H1 (cell line): ENCODE measurements around the gene ASH1L. TPM values are rescaled to one million over a fixed set of nuclear protein-coding genes. Genes with fewer than 3 reads are reported as not detected.

Source experiments
- BACH1 ChIP-seq: IDR thresholded peaks from 2 replicates; pipeline ENCODE4 v1.6.1; 2012; ENCODE audit warnings: low read length, improper control_type of control experiment
- CBX8 ChIP-seq: fragments of 300-800, 300-1000 bp; sonication (generic); IDR thresholded peaks from 2 replicates; pipeline ENCODE4 v1.7.1; 2016; ENCODE audit warnings: low read depth, low read length, borderline replicate concordance
- CHD1 ChIP-seq: IDR thresholded peaks from 2 replicates; pipeline ENCODE4 v1.6.1; 2012; ENCODE audit warnings: low read depth, low read length, improper control_type of control experiment
- CREB1 ChIP-seq: IDR thresholded peaks from 2 replicates; pipeline ENCODE4 v1.6.1; 2012; ENCODE audit warnings: inconsistent platforms
- EGR1 ChIP-seq: IDR thresholded peaks from 2 replicates; pipeline ENCODE4 v1.6.1; 2011; ENCODE audit warnings: low read depth, low read length, borderline replicate concordance
- GABPA ChIP-seq: IDR thresholded peaks from 2 replicates; pipeline ENCODE4 v1.6.1; 2011; ENCODE audit warnings: mild to moderate bottlenecking, low read length, moderate library complexity, borderline replicate concordance; ENCODE audit not compliant: insufficient read depth
- RBBP5 ChIP-seq: IDR thresholded peaks from 2 replicates; pipeline ENCODE4 v1.7.1; 2012; ENCODE audit warnings: low read depth, mild to moderate bottlenecking, inconsistent platforms, low read length, moderate library complexity, borderline replicate concordance
- RXRA ChIP-seq: IDR thresholded peaks from 2 replicates; pipeline ENCODE4 v1.6.1; 2011; ENCODE audit warnings: low read depth, mild to moderate bottlenecking, low read length, moderate library complexity; ENCODE audit not compliant: insufficient read depth
- SIX5 ChIP-seq: IDR thresholded peaks from 2 replicates; pipeline ENCODE4 v1.6.1; 2011; ENCODE audit warnings: mild to moderate bottlenecking, low read depth, low read length
- SP4 ChIP-seq: IDR thresholded peaks from 2 replicates; pipeline ENCODE4 v1.6.1; 2012; ENCODE audit warnings: low read length, inconsistent platforms
- TAF1 ChIP-seq: IDR thresholded peaks from 2 replicates; pipeline ENCODE4 v1.6.1; 2011; ENCODE audit warnings: mild to moderate bottlenecking, low read depth, low read length
- TAF7 ChIP-seq: optimal IDR thresholded peaks from 2 replicates; pipeline ENCODE3; 2011; ENCODE audit warnings: low read depth, mild to moderate bottlenecking, inconsistent platforms, low read length, moderate library complexity, borderline replicate concordance
- TEAD4 ChIP-seq: IDR thresholded peaks from 2 replicates; pipeline ENCODE4 v1.6.1; 2012; ENCODE audit warnings: low read depth, low read length, inconsistent platforms, mixed read lengths
- polyA plus RNA-seq, 7 experiments: library from polyadenylated mRNA; depleted of rRNA in 3 of 7; stranded (reverse) in 5 of 7; unstranded in 2 of 7; fragments of >200 nt in 5 of 7; fragments of 200-250 nt in 2 of 7; gene quantifications; 1 replicate in 5 of 7; 2 replicates in 1 of 7; 4 replicates in 1 of 7; pipeline versions ENCODE4 v1.2.1 to v1.2.3, GENCODE V29; 2011 to 2013; ENCODE audit warnings: missing spikeins in 2 of 7, mixed read lengths in 2 of 7
- total RNA-seq: library from RNA; stranded (reverse); fragmentation: NEBNext Ultra II Directional; extraction: Animal tissue kit (Norgen Biotek cat#: 25700); gene quantifications from 2 replicates; pipeline ENCODE4 v1.2.1, GENCODE V29; 2021
- TF ChIP-seq, protein P1 (sequence below): fragments of 300-600 bp; sonication (generic); IDR thresholded peaks from 2 replicates; pipeline ENCODE4 v1.7.1; 2012; ENCODE audit warnings: low read length, moderate library complexity, mild to moderate bottlenecking, inconsistent platforms; ENCODE audit not compliant: insufficient replicate concordance

ASH1L gene
- total and polyA plus RNA-seq, 2 of the 8 experiments (the other 6 are each of a cell fraction or from before 2014, with no cell fraction given), result 7.5 to 27.6 TPM

- TF ChIP-seq, protein P1, sequence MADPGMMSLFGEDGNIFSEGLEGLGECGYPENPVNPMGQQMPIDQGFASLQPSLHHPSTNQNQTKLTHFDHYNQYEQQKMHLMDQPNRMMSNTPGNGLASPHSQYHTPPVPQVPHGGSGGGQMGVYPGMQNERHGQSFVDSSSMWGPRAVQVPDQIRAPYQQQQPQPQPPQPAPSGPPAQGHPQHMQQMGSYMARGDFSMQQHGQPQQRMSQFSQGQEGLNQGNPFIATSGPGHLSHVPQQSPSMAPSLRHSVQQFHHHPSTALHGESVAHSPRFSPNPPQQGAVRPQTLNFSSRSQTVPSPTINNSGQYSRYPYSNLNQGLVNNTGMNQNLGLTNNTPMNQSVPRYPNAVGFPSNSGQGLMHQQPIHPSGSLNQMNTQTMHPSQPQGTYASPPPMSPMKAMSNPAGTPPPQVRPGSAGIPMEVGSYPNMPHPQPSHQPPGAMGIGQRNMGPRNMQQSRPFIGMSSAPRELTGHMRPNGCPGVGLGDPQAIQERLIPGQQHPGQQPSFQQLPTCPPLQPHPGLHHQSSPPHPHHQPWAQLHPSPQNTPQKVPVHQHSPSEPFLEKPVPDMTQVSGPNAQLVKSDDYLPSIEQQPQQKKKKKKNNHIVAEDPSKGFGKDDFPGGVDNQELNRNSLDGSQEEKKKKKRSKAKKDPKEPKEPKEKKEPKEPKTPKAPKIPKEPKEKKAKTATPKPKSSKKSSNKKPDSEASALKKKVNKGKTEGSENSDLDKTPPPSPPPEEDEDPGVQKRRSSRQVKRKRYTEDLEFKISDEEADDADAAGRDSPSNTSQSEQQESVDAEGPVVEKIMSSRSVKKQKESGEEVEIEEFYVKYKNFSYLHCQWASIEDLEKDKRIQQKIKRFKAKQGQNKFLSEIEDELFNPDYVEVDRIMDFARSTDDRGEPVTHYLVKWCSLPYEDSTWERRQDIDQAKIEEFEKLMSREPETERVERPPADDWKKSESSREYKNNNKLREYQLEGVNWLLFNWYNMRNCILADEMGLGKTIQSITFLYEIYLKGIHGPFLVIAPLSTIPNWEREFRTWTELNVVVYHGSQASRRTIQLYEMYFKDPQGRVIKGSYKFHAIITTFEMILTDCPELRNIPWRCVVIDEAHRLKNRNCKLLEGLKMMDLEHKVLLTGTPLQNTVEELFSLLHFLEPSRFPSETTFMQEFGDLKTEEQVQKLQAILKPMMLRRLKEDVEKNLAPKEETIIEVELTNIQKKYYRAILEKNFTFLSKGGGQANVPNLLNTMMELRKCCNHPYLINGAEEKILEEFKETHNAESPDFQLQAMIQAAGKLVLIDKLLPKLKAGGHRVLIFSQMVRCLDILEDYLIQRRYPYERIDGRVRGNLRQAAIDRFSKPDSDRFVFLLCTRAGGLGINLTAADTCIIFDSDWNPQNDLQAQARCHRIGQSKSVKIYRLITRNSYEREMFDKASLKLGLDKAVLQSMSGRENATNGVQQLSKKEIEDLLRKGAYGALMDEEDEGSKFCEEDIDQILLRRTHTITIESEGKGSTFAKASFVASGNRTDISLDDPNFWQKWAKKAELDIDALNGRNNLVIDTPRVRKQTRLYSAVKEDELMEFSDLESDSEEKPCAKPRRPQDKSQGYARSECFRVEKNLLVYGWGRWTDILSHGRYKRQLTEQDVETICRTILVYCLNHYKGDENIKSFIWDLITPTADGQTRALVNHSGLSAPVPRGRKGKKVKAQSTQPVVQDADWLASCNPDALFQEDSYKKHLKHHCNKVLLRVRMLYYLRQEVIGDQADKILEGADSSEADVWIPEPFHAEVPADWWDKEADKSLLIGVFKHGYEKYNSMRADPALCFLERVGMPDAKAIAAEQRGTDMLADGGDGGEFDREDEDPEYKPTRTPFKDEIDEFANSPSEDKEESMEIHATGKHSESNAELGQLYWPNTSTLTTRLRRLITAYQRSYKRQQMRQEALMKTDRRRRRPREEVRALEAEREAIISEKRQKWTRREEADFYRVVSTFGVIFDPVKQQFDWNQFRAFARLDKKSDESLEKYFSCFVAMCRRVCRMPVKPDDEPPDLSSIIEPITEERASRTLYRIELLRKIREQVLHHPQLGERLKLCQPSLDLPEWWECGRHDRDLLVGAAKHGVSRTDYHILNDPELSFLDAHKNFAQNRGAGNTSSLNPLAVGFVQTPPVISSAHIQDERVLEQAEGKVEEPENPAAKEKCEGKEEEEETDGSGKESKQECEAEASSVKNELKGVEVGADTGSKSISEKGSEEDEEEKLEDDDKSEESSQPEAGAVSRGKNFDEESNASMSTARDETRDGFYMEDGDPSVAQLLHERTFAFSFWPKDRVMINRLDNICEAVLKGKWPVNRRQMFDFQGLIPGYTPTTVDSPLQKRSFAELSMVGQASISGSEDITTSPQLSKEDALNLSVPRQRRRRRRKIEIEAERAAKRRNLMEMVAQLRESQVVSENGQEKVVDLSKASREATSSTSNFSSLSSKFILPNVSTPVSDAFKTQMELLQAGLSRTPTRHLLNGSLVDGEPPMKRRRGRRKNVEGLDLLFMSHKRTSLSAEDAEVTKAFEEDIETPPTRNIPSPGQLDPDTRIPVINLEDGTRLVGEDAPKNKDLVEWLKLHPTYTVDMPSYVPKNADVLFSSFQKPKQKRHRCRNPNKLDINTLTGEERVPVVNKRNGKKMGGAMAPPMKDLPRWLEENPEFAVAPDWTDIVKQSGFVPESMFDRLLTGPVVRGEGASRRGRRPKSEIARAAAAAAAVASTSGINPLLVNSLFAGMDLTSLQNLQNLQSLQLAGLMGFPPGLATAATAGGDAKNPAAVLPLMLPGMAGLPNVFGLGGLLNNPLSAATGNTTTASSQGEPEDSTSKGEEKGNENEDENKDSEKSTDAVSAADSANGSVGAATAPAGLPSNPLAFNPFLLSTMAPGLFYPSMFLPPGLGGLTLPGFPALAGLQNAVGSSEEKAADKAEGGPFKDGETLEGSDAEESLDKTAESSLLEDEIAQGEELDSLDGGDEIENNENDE, result no peak
- TF ChIP-seq TAF1 (no peak), EGR1 (no peak), TEAD4 (no peak), RBBP5 (no peak), CREB1 (no peak), GABPA (no peak), RXRA (no peak), CHD1 (no peak), SIX5 (no peak), SP4 (no peak), TAF7 (no peak), CBX8 (no peak), BACH1 (no peak)
Measured at GRCh38 chr1:155485222-155485621, 77.4 kb downstream of the ASH1L start (continued).
